SU-DHL-6 (cell line): Measurements from ENCODE around the gene TUBB3.

Experiments
- EZH2phosphoT487 ChIP-seq: fragments of 200-600 bp; sonication (generic), shearing (Covaris generic); conservative IDR thresholded peaks from 2 replicates; pipeline ENCODE4 v1.6.1; 2018; ENCODE audit warnings: mild to moderate bottlenecking, antibody characterized with exemption, low read length, moderate library complexity, mixed read lengths
- TF ChIP-seq, protein P1 (sequence below): fragments of 200-600 bp; sonication (generic); IDR thresholded peaks from one replicate; pipeline ENCODE4 v1.5.1; 2017; ENCODE audit warnings: antibody characterized with exemption, mild to moderate bottlenecking, low read length, moderate library complexity; ENCODE audit not compliant: insufficient read depth, poor library complexity, severe bottlenecking

DNA sequence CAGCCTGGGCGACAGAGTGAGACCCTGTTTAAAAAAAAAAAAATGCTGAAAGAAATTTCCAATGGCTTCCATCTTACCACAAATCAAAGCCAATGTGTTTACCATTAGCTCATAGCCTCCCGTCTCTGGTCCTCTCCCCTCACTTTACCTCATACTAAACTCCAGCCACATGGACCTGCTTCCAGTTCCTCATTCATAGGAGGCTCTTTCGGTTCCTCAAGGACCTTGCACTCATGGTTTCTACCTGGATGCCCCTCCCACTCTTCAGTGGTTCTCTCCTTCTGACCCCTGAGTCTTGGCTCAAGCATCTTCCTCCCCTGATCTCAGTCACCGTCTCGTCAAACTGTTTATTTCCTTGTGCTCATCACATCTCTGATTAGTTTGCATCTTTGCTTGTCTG lies 21.6 kb downstream of the TUBB3 start:
- TF ChIP-seq, protein P1, sequence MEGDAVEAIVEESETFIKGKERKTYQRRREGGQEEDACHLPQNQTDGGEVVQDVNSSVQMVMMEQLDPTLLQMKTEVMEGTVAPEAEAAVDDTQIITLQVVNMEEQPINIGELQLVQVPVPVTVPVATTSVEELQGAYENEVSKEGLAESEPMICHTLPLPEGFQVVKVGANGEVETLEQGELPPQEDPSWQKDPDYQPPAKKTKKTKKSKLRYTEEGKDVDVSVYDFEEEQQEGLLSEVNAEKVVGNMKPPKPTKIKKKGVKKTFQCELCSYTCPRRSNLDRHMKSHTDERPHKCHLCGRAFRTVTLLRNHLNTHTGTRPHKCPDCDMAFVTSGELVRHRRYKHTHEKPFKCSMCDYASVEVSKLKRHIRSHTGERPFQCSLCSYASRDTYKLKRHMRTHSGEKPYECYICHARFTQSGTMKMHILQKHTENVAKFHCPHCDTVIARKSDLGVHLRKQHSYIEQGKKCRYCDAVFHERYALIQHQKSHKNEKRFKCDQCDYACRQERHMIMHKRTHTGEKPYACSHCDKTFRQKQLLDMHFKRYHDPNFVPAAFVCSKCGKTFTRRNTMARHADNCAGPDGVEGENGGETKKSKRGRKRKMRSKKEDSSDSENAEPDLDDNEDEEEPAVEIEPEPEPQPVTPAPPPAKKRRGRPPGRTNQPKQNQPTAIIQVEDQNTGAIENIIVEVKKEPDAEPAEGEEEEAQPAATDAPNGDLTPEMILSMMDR: no peak
- no peak for TF ChIP-seq EZH2phosphoT487
